GM23338 (cell line): ENCODE results near the gene LYST. TPM values are rescaled to one million over a fixed set of nuclear protein-coding genes. Genes with fewer than 3 reads are reported as not detected.

Experiments
- ATAC-seq: fragments of 200-7000 bp; cut with Tn5 transposase; 3 replicates; pipeline ENCODE4 v1.9.1; 2020
- DNase-seq: peaks from one replicate; pipeline ENCODE4 v3.0.0-alpha.2; 2015; ENCODE audit warnings: low spot score
- H2AFZ ChIP-seq: fragments of 200-600 bp; sonication (generic); 2 replicates; pipeline ENCODE4 v1.8.0; 2016; ENCODE audit warnings: antibody characterized with exemption, mild to moderate bottlenecking, moderate library complexity
- H3F3A ChIP-seq: fragments of 200-600 bp; sonication (generic); replicated peaks from 2 replicates; pipeline ENCODE4 v1.8.0; 2017; ENCODE audit warnings: antibody characterized with exemption, mixed run types, low read depth
- H3K27ac ChIP-seq: fragments of 200-600 bp; sonication (generic); 2 replicates; pipeline ENCODE4 v1.6.1; 2016; ENCODE audit warnings: low read depth
- H3K27me3 ChIP-seq: fragments of 200-600 bp; sonication (generic); 2 replicates; pipeline ENCODE4 v1.8.0; 2016; ENCODE audit warnings: mild to moderate bottlenecking, mixed run types, moderate library complexity; ENCODE audit not compliant: insufficient read depth
- H3K36me3 ChIP-seq: fragments of 200-600 bp; sonication (generic); 2 replicates; pipeline ENCODE4 v1.8.0; 2016; ENCODE audit warnings: mild to moderate bottlenecking; ENCODE audit not compliant: insufficient read depth
- H3K4me1 ChIP-seq: fragments of 200-600 bp; sonication (generic); 2 replicates; pipeline ENCODE4 v1.8.0; 2016; ENCODE audit warnings: mild to moderate bottlenecking, moderate library complexity; ENCODE audit not compliant: insufficient read depth
- H3K4me2 ChIP-seq: fragments of 200-600 bp; sonication (generic); 2 replicates; pipeline ENCODE4 v1.7.1; 2017; ENCODE audit warnings: mixed run types
- H3K4me3 ChIP-seq: fragments of 200-600 bp; sonication (generic); 2 replicates; pipeline ENCODE4 v1.6.1; 2016; ENCODE audit warnings: mixed run types
- H3K79me2 ChIP-seq: fragments of 200-600 bp; sonication (generic); replicated peaks from 2 replicates; pipeline ENCODE4 v1.8.0; 2017; ENCODE audit warnings: mild to moderate bottlenecking; ENCODE audit not compliant: insufficient read depth
- H3K9me2 ChIP-seq: fragments of 200-600 bp; sonication (generic); 2 replicates; pipeline ENCODE4 v1.8.0; 2017; ENCODE audit not compliant: insufficient read depth
- H4K20me1 ChIP-seq: fragments of 200-600 bp; sonication (generic); replicated peaks from 2 replicates; pipeline ENCODE4 v1.8.0; 2017; ENCODE audit warnings: mild to moderate bottlenecking; ENCODE audit not compliant: insufficient read depth
- H3K27ac Mint-ChIP-seq: 2 replicates; pipeline ENCODE4 v1.8.0; 2020; ENCODE audit warnings: inconsistent platforms, mild to moderate bottlenecking, moderate library complexity, mixed read lengths
- H3K27me3 Mint-ChIP-seq: 3 replicates; pipeline ENCODE4 v1.8.0; 2022; ENCODE audit warnings: low read depth, mild to moderate bottlenecking, moderate library complexity, mixed read lengths, inconsistent platforms; ENCODE audit not compliant: insufficient read depth, poor library complexity
- H3K36me3 Mint-ChIP-seq: 3 replicates; pipeline ENCODE4 v1.8.0; 2021; ENCODE audit warnings: low read depth, mild to moderate bottlenecking, inconsistent platforms, moderate library complexity, mixed read lengths
- H3K4me1 Mint-ChIP-seq: 3 replicates; pipeline ENCODE4 v1.8.0; 2020; ENCODE audit warnings: mild to moderate bottlenecking, inconsistent platforms, mixed read lengths
- H3K4me3 Mint-ChIP-seq: 3 replicates; pipeline ENCODE4 v1.8.0; 2021; ENCODE audit warnings: moderate library complexity, mild to moderate bottlenecking, inconsistent platforms, mixed read lengths
- H3K9me3 Mint-ChIP-seq: 3 replicates; pipeline ENCODE4 v1.8.0; 2020; ENCODE audit warnings: moderate library complexity, mild to moderate bottlenecking, inconsistent platforms, mixed read lengths
- EZH2phosphoT487 ChIP-seq: fragments of 200-600 bp; sonication (generic); IDR thresholded peaks from one replicate; pipeline ENCODE4 v1.8.1; 2018; ENCODE audit warnings: antibody characterized with exemption; ENCODE audit not compliant: unreplicated experiment
- JUNB ChIP-seq: IDR thresholded peaks from one replicate; pipeline ENCODE4 v1.6.1; 2016; ENCODE audit warnings: antibody characterized with exemption; ENCODE audit not compliant: unreplicated experiment
- NANOG ChIP-seq: IDR thresholded peaks from 2 replicates; pipeline ENCODE4 v1.6.1; 2016; ENCODE audit warnings: antibody characterized with exemption, borderline replicate concordance
- ZNF331 ChIP-seq: fragments of 250-450 bp; sonication (Bioruptor Pico); IDR thresholded peaks from 2 replicates; pipeline ENCODE4 v1.5.0; 2020; ENCODE audit warnings: low read depth, mild to moderate bottlenecking, moderate library complexity
- polyA plus RNA-seq: library from polyadenylated mRNA; unstranded; fragments of >200 nt; fragmentation: Nextera tagmentation; extraction: Ambion mirVana; gene quantifications from 2 replicates; pipeline ENCODE4 v1.2.1, GENCODE V29; 2016
- total RNA-seq: library from RNA; depleted of rRNA; stranded (reverse); fragments of >200 nt; shearing (Covaris generic); gene quantifications from 2 replicates; pipeline ENCODE4 v1.2.3, GENCODE V29; 2014
- TF ChIP-seq, protein P1 (sequence below): fragments of 250-450 bp; sonication (Bioruptor Pico); IDR thresholded peaks from 2 replicates; pipeline ENCODE4 v1.5.0; 2020; ENCODE audit warnings: mild to moderate bottlenecking, moderate library complexity

Gene LYST
- total and polyA plus RNA-seq, 2 experiments from 2014 or later = 0.21 to 1.0 TPM

DNA sequence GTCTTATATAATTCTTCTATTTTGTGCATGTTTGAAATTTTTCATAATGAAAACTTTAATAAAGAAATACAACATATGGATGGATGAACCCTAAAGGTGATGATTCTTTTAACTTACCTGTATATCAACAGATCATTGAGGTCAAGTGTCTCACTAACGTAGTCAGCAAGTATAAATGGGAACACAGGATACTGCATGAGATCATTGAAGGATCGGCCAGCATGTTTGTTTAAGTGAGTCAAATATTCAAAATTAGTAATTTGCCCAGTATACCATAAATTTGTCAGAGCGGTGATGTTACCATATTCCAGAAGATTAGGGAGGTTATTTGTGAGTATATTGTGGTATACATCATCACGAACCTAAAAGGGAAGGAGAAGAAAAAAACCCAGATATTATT is 146.2 kb downstream of the LYST start:
- no peak for ATAC-seq
- H3K27ac Mint-ChIP-seq = no peak overlapping the region

More for the DNA sequence above, 146.2 kb downstream of the LYST start:
- H3K36me3 ChIP-seq = no peaks in the 10 kb centered on the region
- H4K20me1 ChIP-seq = no peaks in the 10 kb centered on the region
- no peaks in the 10 kb centered on the region for H3F3A ChIP-seq
- Mint-ChIP-seq H3K9me3 (no peaks in the 10 kb centered on the region), H3K27me3 (peaks cover 4% of the 10 kb centered on the region), H3K4me3 (no peak overlapping the region), H3K36me3 (no peaks in the 10 kb centered on the region), H3K4me1 (no peaks in the 10 kb centered on the region; the same call in 2 of the 3 replicates)
- no peak for DNase-seq
- no peak overlapping the region for H3K27ac ChIP-seq
- no peak overlapping the region for H3K4me2 ChIP-seq
- H3K9me2 ChIP-seq = no peaks in the 10 kb centered on the region
- H2AFZ ChIP-seq = no peak overlapping the region
- H3K27me3 ChIP-seq = no peaks in the 10 kb centered on the region
- no peaks in the 10 kb centered on the region for H3K4me1 ChIP-seq
- H3K79me2 ChIP-seq = no peaks in the 10 kb centered on the region
- TF ChIP-seq EZH2phosphoT487 (no peak), JUNB (no peak), NANOG (no peak), ZNF331 (CRISPR knock-in tag) (no peak)
- TF ChIP-seq, protein P1, sequence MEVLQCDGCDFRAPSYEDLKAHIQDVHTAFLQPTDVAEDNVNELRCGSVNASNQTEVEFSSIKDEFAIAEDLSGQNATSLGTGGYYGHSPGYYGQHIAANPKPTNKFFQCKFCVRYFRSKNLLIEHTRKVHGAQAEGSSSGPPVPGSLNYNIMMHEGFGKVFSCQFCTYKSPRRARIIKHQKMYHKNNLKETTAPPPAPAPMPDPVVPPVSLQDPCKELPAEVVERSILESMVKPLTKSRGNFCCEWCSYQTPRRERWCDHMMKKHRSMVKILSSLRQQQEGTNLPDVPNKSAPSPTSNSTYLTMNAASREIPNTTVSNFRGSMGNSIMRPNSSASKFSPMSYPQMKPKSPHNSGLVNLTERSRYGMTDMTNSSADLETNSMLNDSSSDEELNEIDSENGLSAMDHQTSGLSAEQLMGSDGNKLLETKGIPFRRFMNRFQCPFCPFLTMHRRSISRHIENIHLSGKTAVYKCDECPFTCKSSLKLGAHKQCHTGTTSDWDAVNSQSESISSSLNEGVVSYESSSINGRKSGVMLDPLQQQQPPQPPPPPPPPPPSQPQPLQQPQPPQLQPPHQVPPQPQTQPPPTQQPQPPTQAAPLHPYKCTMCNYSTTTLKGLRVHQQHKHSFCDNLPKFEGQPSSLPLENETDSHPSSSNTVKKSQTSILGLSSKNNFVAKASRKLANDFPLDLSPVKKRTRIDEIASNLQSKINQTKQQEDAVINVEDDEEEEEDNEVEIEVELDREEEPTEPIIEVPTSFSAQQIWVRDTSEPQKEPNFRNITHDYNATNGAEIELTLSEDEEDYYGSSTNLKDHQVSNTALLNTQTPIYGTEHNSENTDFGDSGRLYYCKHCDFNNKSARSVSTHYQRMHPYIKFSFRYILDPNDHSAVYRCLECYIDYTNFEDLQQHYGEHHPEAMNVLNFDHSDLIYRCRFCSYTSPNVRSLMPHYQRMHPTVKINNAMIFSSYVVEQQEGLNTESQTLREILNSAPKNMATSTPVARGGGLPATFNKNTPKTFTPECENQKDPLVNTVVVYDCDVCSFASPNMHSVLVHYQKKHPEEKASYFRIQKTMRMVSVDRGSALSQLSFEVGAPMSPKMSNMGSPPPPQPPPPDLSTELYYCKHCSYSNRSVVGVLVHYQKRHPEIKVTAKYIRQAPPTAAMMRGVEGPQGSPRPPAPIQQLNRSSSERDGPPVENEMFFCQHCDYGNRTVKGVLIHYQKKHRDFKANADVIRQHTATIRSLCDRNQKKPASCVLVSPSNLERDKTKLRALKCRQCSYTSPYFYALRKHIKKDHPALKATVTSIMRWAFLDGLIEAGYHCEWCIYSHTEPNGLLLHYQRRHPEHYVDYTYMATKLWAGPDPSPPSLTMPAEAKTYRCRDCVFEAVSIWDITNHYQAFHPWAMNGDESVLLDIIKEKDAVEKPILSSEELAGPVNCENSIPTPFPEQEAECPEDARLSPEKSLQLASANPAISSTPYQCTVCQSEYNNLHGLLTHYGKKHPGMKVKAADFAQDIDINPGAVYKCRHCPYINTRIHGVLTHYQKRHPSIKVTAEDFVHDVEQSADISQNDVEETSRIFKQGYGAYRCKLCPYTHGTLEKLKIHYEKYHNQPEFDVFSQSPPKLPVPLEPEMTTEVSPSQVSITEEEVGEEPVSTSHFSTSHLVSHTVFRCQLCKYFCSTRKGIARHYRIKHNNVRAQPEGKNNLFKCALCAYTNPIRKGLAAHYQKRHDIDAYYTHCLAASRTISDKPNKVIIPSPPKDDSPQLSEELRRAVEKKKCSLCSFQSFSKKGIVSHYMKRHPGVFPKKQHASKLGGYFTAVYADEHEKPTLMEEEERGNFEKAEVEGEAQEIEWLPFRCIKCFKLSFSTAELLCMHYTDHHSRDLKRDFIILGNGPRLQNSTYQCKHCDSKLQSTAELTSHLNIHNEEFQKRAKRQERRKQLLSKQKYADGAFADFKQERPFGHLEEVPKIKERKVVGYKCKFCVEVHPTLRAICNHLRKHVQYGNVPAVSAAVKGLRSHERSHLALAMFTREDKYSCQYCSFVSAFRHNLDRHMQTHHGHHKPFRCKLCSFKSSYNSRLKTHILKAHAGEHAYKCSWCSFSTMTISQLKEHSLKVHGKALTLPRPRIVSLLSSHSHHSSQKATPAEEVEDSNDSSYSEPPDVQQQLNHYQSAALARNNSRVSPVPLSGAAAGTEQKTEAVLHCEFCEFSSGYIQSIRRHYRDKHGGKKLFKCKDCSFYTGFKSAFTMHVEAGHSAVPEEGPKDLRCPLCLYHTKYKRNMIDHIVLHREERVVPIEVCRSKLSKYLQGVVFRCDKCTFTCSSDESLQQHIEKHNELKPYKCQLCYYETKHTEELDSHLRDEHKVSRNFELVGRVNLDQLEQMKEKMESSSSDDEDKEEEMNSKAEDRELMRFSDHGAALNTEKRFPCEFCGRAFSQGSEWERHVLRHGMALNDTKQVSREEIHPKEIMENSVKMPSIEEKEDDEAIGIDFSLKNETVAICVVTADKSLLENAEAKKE (CRISPR knock-in tag) = no peak
- H3K4me3 ChIP-seq = no peak overlapping the region
